K562 (cell line): Measurements from ENCODE around the gene RAVER2. TPM values are rescaled to one million over a fixed set of nuclear protein-coding genes. Genes with fewer than 3 reads are reported as not detected.

ENCODE experiments used
- ARID4B ChIP-seq: sonication (generic); formaldehyde crosslinking; IDR thresholded peaks from 2 replicates; pipeline ENCODE4 v1.8.0; 2022; ENCODE audit warnings: mild to moderate bottlenecking, missing genetic modification reagents
- CREB5 ChIP-seq: fragments of 250-450 bp; sonication (Bioruptor Pico); IDR thresholded peaks from 2 replicates; pipeline ENCODE4 v1.5.0; 2020; ENCODE audit warnings: mild to moderate bottlenecking
- GTF2B ChIP-seq: IDR thresholded peaks from 2 replicates; pipeline ENCODE4 v1.6.1; 2011; ENCODE audit not compliant: insufficient read length; ENCODE audit errors: extremely low read depth
- MNT ChIP-seq, 2 experiments: fragments of 450-650 bp; conservative IDR thresholded peaks; 2 replicates each; pipeline ENCODE4 v1.6.1; 2017; ENCODE audit warnings: mild to moderate bottlenecking in 2 of 2, moderate library complexity in 2 of 2
- polyA plus RNA-seq, 8 experiments: library from polyadenylated mRNA; depleted of rRNA in 4 of 8; stranded (reverse) in 5 of 8; unstranded in 3 of 8; fragments of >200 nt; fragmentation: Nextera tagmentation in 2 of 8; fragmentation: Illumina TruSeq in 1 of 8; extraction: Ambion mirVana in 2 of 8; extraction: Trizol in 1 of 8; gene quantifications; 2 replicates each; pipeline versions ENCODE4 v1.2.1 to v1.2.3, GENCODE V29; 2011 to 2014; ENCODE audit warnings: inconsistent platforms in 1 of 8, missing spikeins in 1 of 8
- total RNA-seq, 7 experiments: library from RNA; depleted of rRNA in 6 of 7; stranded (reverse); fragments of >200 nt in 6 of 7; fragmentation: Illumina TruSeq in 2 of 7; extraction: Trizol in 2 of 7; gene quantifications; 2 replicates each; pipeline versions ENCODE4 v1.2.1 to v1.2.3, GENCODE V29; 2011 to 2021; ENCODE audit warnings: low replicate concordance in 1 of 7

Gene RAVER2
- total and polyA plus RNA-seq, 9 of the 15 experiments (the other 6 are each of a cell fraction or from before 2014, with no cell fraction given): 1.8 to 6.1 (median 4.4) TPM

- TF ChIP-seq MNT (conservative IDR thresholded peaks at IDR 0.05) (no peak), CREB5 (CRISPR knock-in tag) (no peak), GTF2B (no peak), ARID4B (no peak)
These were observed 85.3 kb downstream of the RAVER2 start (continued) for GRCh38 chr1:64830030-64830651.
